Right lung (tissue), 5 donors: ENCODE results near the gene GART. TPM values are rescaled to one million over a fixed set of nuclear protein-coding genes. Genes with fewer than 3 reads are reported as not detected.

Experiments used
- DNase-seq, 2 donors: peaks; one replicate each; pipeline ENCODE4 v3.0.0-alpha.2; 2013
- polyA plus RNA-seq, 5 donors: library from polyadenylated mRNA; unstranded; fragments of 120-200 nt; gene quantifications; one replicate each; pipeline versions ENCODE4 v1.2.1 to v1.2.3, GENCODE V29; 2013; ENCODE audit warnings: inconsistent platforms in 1 of 5, low replicate concordance in 1 of 5; ENCODE audit not compliant: insufficient read length in 5 of 5, insufficient read depth in 1 of 5

Gene GART
- polyA plus RNA-seq, 5 donors = 66.2 to 93.3 (median 77.4) TPM

DNA sequence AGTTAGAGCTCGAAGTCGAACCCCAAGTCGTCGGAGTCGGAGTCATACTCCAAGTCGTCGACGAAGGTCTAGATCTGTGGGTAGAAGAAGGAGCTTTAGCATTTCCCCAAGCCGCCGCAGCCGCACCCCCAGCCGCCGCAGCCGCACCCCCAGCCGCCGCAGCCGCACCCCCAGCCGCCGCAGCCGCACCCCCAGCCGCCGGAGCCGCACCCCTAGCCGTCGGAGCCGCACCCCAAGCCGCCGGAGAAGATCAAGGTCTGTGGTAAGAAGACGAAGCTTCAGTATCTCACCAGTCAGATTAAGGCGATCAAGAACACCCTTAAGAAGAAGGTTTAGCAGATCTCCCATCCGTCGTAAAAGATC lies 13.0 kb upstream of the GART start:
- DNase-seq = no peak

DNA sequence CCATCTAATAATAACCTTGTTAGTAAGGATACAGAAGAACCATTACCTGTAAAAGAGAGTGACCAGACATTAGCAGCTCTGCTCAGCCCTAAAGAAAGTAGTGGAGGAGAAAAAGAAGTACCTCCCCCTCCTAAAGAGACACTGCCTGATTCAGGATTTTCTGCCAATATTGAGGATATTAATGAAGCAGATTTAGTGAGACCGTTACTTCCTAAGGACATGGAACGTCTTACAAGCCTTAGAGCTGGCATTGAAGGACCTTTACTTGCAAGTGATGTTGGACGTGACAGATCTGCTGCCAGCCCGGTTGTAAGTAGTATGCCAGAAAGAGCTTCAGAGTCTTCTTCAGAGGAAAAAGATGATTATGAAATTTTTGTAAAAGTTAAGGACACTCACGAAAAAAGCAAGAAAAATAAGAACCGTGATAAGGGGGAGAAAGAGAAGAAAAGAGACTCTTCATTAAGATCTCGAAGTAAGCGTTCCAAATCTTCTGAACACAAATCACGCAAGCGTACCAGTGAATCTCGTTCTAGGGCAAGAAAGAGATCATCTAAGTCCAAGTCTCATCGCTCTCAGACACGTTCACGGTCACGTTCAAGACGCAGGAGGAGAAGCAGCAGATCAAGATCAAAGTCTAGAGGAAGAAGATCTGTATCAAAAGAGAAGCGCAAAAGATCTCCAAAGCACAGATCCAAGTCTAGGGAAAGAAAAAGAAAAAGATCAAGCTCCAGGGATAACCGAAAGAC lies 12.5 kb upstream of the GART start:
- DNase-seq = no peak

DNA sequence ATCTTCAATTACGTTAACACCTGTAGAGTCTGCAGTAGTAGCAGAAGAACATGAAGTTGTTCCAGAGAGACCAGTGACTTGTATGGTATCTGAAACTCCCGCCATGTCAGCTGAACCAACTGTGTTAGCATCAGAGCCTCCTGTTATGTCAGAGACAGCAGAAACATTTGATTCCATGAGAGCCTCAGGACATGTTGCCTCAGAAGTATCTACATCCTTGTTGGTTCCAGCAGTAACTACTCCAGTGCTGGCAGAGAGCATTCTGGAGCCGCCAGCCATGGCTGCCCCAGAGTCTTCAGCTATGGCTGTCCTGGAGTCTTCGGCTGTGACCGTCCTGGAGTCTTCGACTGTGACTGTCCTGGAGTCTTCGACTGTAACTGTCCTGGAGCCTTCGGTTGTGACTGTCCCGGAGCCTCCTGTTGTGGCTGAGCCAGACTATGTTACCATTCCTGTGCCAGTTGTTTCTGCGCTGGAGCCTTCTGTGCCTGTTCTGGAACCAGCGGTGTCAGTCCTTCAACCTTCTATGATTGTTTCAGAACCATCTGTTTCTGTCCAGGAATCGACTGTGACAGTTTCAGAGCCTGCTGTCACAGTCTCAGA lies 11.2 kb upstream of the GART start:
- no peak for DNase-seq

DNA sequence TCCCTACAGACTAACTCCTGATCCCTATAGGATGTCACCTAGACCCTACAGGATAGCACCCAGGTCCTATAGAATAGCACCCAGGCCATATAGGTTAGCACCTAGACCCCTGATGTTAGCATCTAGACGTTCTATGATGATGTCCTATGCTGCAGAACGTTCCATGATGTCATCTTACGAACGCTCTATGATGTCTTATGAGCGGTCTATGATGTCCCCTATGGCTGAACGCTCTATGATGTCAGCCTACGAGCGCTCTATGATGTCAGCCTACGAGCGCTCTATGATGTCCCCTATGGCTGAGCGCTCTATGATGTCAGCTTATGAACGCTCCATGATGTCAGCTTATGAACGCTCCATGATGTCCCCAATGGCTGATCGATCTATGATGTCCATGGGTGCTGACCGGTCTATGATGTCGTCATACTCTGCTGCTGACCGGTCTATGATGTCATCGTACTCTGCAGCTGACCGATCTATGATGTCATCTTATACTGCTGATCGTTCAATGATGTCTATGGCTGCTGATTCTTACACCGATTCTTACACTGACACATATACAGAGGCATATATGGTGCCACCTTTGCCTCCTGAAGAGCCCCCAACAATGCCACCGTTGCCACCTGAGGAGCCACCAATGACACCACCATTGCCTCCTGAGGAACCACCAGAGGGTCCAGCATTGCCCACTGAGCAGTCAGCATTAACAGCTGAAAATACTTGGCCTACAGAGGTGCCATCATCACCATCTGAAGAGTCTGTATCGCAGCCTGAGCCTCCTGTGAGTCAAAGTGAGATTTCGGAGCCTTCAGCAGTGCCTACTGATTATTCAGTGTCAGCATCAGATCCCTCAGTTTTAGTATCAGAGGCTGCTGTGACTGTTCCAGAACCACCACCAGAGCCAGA lies 10.4 kb upstream of the GART start:
- no peak for DNase-seq

DNA sequence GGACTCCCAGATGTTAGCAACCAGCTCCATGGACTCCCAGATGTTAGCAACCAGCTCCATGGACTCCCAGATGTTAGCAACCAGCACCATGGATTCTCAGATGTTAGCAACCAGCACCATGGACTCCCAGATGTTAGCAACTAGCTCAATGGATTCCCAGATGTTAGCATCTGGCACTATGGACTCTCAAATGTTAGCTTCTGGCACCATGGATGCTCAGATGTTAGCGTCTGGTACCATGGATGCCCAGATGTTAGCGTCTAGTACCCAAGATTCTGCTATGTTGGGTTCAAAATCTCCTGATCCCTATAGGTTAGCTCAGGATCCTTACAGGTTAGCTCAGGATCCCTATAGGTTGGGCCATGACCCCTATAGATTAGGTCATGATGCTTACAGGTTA lies 9.7 kb upstream of the GART start:
- no peak for DNase-seq

DNA sequence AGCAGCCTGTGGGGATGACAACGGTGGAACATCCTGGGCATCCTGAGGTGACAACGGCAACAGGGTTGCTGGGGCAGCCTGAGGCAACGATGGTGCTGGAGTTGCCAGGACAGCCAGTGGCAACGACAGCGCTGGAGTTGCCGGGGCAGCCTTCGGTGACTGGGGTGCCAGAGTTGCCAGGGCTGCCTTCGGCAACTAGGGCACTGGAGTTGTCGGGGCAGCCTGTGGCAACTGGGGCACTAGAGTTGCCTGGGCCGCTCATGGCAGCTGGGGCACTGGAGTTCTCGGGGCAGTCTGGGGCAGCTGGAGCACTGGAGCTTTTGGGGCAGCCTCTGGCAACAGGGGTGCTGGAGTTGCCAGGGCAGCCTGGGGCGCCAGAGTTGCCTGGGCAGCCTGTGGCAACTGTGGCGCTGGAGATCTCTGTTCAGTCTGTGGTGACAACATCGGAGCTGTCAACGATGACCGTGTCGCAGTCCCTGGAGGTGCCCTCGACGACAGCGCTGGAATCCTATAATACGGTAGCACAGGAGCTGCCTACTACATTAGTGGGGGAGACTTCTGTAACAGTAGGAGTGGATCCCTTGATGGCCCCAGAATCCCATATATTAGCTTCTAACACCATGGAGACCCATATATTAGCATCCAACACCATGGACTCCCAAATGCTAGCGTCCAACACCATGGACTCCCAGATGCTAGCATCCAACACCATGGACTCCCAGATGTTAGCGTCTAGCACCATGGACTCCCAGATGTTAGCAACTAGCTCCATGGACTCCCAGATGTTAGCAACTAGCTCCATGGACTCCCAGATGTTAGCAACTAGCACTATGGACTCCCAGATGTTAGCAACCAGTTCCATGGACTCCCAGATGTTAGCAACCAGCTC lies 9.1 kb upstream of the GART start:
- DNase-seq = no peak

DNA sequence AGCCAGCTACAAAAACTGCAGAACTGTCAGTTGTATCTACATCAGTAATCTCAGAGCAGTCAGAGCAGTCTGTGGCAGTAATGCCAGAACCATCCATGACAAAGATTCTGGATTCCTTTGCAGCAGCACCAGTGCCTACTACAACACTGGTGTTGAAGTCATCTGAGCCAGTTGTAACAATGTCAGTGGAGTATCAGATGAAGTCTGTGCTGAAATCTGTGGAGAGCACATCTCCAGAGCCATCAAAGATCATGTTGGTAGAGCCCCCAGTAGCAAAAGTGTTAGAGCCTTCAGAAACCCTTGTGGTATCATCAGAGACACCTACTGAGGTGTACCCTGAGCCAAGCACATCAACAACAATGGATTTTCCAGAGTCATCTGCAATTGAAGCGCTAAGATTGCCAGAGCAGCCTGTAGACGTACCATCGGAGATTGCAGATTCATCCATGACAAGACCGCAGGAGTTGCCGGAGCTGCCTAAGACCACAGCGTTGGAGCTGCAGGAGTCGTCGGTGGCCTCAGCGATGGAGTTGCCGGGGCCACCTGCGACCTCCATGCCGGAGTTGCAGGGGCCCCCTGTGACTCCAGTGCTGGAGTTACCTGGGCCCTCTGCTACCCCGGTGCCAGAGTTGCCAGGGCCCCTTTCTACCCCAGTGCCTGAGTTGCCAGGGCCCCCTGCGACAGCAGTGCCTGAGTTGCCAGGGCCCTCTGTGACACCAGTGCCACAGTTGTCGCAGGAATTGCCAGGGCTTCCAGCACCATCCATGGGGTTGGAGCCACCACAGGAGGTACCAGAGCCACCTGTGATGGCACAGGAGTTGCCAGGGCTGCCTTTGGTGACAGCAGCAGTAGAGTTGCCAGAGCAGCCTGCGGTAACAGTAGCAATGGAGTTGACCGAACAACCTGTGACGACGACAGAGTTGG lies 8.2 kb upstream of the GART start:
- no peak for DNase-seq

DNA sequence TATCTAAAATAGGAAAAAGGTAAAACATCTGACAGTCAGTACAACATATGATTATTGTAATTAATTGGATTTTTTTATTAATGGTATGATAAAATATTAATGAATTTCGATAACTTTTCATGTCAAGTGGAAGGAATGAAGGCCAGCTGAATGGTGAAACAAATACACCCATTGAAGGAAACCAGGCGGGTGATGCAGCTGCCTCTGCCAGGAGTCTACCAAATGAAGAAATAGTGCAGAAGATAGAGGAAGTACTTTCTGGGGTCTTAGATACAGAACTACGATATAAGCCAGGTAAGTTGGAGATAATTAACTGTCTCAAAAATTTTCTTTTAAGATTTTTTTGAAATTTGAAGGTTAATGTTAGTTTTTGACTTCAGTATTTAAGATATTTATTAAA lies 4.2 kb upstream of the GART start:
- no peak for DNase-seq

DNA sequence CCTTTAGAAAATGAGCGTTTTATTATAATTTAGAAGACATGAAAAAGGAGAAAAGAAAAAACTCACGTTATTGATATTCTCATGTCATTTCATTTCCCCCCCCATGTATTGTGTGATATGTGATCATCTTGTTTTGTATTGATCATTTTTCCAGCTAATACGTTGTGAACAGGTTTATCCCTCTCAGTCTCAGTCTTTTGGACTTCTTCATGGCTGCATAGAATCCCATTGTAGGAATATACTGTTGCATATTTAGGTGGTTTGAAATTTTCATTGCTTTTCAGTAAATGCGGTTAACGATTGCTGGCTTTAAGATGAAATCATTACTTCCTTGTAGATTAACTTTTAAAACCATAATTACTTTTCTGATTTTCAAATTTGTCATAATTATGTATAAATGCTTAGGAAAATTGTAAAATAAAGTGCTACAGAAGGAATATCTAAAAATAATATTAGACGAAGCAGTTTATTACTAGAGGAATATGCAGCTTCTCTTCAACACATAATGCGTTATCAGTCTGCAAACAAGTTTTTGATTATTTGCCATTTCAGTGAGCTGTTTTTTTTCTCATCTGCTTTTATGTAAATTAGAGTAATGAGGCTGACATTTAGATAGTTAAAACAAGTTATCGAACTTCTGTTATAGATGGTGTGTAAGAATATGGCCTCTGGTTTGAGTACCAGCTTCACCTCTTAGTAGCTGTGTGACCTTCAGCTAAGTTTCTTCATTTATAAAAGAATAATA lies 2.7 kb upstream of the GART start:
- DNase-seq = no peak

DNA sequence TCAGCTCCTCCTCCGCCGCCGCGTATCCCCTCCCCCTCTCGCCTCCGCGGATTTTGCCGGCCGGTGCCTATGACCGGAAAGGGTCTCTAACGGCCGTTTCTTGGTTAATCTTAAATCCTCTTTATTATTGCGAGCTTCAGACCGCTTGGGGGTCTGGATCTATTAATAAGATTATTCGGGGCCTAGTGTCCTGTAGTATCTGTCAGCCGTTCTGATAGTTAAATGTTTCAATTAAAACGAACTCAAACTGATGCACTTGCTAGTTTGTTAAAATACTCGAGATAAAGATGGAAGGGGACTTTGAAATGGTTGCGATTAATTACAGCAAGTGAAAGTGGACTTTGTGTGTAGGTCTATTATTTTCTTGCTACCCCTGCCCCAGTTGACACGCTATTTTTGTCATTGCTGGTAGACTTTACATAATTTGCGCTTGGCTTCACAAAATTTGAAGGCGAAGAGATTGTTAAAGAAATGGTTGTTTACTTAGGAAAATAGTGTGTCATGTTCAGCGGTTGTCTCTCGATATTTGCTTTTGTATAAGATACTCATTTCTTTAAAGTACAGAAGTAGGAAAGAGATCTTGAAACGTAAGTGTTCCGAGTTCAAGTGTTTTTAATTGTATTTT lies 1.7 kb upstream of the GART start:
- no peak for DNase-seq

DNA sequence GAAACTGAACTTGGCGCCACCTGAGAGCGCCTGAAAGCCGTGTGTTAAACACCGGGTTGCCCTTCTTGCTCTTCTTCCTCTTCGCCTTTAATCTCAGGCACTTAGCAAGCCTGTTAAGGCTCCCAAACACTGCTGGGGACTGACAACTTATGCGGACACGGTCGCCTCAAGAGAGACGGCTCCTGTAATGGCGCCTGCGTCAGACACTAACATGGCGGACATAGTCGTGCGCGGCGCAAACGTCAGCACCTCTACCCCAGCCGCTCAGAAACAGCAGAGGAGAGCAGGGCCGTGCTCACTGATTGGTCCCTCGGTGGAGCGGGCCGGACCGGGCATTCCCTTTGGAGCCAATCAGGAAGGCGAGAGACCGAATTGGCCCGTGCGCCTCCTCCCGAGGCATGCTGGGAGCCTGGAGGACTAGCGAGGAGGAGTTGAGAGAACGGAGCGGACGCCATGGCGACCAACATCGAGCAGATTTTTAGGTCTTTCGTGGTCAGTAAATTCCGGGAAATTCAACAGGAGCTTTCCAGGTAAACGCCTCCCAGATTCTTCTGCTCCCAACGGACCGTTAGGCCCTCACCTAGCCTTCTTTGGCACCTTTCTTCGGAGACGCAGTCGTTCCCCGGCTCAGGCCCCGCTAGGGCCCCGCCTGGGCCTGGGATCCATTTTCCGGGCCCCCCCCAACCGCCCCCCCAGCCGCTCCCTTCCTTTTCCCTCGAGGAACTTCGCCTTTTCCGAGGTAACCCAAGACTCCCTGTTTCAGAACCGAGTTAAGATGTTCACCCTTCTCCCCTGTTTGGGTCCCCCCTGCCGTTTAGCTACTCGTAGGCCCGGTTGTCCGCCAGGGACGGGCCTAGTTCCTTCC lies 955 bp upstream of the GART start, which contains the start of gene SON:
SON (plus strand) TSS at position 399 of the 865 bp plus-strand sequence; CDS start at position 454, 55 bp downstream.
- DNase-seq = peak; percentile 98

DNA sequence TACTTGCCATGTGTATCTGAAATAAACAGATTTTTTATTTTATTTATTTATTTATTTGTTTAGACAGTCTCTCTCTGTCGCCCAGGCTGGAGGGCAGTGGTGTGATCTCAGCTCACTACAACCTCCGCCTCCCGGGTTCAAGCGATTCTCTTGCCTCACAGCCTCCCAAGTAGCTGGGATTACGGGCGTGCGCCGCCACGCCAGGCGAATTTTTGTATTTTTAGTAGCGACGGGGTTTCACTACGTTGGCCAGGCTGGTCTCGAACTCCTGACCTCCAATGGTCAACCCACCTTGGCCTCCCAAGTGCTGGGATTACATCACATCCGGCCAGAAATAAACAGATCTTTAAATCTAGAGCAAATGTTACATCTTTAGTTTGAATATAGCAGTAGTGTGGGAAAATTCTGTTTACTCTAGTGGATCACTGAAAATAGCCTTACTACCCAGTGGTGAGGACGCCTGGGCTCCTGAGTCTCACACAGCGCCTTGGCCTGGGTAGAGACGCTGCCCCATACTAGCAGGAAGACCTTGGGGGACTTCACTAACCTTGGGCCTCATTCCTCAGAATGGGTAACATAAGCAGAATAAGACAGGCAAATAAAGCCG lies 709 bp downstream of the GART start:
- DNase-seq = no peak

DNA sequence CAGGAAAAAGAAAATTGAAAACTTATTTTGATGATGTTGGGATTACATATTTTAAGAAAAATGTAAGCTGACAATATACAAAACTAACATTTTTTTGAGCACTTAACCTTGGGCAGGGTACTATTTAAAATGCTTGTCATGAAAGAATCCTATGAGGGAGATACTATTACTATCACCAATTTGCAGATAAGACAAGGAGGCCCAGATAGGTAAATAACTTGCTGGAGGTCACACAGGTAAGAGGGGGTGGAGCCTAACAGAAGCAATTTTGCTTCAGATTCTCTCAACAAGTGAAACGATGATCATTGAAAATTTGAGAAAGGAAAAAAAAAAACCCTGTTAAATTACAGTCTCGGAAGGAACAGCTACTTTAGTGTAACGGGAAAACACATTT lies 1.2 kb downstream of the GART start:
- no peak for DNase-seq

DNA sequence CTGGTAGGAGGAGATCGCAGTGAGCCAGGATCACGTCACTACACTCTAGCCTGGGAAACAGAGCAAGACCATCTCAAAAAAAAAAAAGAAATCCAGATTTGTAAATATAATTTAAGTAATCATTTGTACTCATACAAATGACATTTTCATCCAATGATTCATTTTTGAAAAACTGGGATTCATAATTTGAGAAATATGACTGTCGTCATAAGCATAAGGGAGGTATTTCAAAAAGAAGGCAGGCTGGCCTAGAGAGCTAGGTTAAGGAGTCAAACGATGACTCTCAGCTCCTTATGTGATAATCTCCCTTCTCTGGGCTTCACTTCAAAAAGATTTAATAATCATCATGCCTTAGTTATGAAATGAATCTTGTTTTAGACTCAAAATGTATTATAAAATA lies 2.3 kb downstream of the GART start:
- DNase-seq = no peak

DNA sequence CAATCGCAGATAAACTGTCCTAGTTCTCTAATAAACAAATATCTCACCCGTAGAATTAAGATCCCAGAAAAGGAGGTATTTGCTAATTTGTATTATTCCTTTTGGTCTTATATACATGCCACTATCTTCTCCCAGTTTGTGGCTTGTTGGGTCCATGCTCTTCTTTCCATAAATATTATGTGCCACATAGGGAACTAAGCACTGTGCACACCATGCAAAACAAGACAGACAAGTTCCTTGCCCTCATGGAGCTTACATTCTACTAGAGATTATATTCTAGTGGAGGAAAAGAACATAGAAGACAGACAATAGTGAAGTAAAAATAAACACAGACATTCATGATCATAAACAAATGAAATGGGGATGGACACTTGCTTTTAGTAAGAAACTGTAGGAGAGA lies 4.7 kb downstream of the GART start:
- DNase-seq = no peak

DNA sequence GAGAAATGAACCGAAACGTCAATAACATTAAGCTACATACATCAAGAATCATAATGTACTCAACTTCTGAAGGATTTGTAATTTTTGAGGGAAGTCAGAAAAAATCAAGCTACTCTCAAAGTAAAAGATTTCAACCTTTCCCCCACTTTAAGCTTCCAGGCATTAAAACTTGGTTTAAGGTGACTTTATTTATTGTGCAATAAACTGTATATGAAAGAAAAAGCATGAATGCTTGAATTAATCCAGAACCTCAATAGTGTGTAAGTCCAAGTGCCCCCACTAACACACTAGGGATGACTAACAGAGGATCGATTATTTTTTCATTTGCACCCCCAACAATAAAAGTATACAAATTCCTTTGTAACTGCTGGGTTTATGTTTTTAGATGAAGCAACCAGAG lies 10.9 kb downstream of the GART start:
- DNase-seq = no peak

DNA sequence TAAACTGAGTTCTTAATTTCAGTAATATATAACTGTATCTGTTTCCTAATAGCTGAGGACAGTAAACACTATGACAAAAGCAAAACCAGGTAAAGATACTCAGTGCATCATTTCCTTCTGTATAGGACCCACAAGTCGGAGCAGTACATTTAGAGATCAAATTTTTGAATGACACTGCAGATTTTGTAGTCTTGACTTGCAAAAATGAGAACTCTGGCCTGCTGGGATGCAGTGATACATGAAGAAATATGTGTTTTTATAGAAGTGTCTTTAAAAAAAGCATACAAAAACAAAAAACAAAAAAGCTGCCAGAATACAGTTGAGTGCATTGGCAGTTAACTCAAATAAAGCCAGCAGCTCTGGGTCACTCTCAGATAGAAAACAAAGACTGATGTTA lies 19.0 kb downstream of the GART start:
- DNase-seq = no peak
